ENCODE results near the gene GLT8D2. TPM values are rescaled to one million over a fixed set of nuclear protein-coding genes. Genes with fewer than 3 reads are reported as not detected.

Gene GLT8D2
- total and polyA plus RNA-seq, 2 of the 13 experiments (the other 11 are each of a cell fraction or from before 2014, with no cell fraction given) = not detected

GRCh38 chr12:104059963-104060362, 10.0 kb upstream of the GLT8D2 start (continued):
- TF ChIP-seq THAP8 (CRISPR knock-in tag; IDR thresholded peaks at IDR 0.05; ENCODE audit: borderline replicate concordance) = no peak
- TF ChIP-seq DNMT1 (CRISPR knock-in tag; IDR thresholded peaks at IDR 0.05) = no peak
- no peak for TF ChIP-seq ZNF678 (CRISPR knock-in tag; IDR thresholded peaks at IDR 0.05)

GRCh38 chr12:104058802-104059201, 8.8 kb upstream of the GLT8D2 start:
- in situ Hi-C loops (cut with HindIII; ENCODE audit: extremely low pct_ligation_motif_present, low pct_unique_long_range_greater_than_20kb) = loop anchor here (5.0 kb wide), 1 partner anchor 48 kb away; no protein-coding TSS in a partner anchor

More at GRCh38 chr12:104058802-104059201, 8.8 kb upstream of the GLT8D2 start:
- DNase-seq (ENCODE audit: low spot score) (no peak), ATAC-seq (no peak), FAIRE-seq (no peak)
- H3K4me1 ChIP-seq (ENCODE audit: insufficient read depth, low read length) = peaks cover 6% of the 10 kb centered on the region; the same call in 1 of the 2 replicates
- no peaks in the 10 kb centered on the region for H3K9me3 ChIP-seq (ENCODE audit: low read length)
- H4K20me1 ChIP-seq (ENCODE audit: insufficient read depth, low read length) = no peaks in the 10 kb centered on the region
- no peak overlapping the region for H2AFZ ChIP-seq (ENCODE audit: low read length)
- intact Hi-C loops (cut with micrococcal nuclease; ENCODE audit: unreplicated experiment) = no loop called here
- no peak overlapping the region for H3K4me2 ChIP-seq (ENCODE audit: low read depth, low read length)
- no peaks in the 10 kb centered on the region; a peak in 1 of 5 replicates for H3K27me3 ChIP-seq (ENCODE audit: control insufficient read depth in 1 of 2, insufficient read depth in 2 of 2, low read length in 2 of 2)
- H3K4me3 ChIP-seq (replicated peaks in 1 of 3; ENCODE audit: insufficient read depth in 1 of 3, low read depth in 2 of 3, low read length in 3 of 3) = no peak overlapping the region
- no peak overlapping the region for H3K9ac ChIP-seq (ENCODE audit: insufficient read depth, low read depth, low read length)
- ChIA-PET CTCF (ENCODE audit: low intra/inter-chr PET ratio, low total read pairs) (interaction anchor here (2.9 kb wide), 1 partner anchor 50 kb away, joined by 37 read pairs; no protein-coding TSS in a partner anchor), POLR2A (no interaction called here)
- no TSS peak for BruUV-seq (replicated peaks)
- 38% methylated on average over 4 of the region's 4 CpGs for WGBS (ENCODE audit: low lambda C conversion rate)
- H3K79me2 ChIP-seq (ENCODE audit: insufficient read depth, low read length) = no peaks in the 10 kb centered on the region
- TF ChIP-seq ZNF251 (CRISPR knock-in tag; IDR thresholded peaks at IDR 0.05) (no peak), TOPORS (CRISPR knock-in tag; IDR thresholded peaks at IDR 0.05) (no peak), PLSCR1 (CRISPR knock-in tag; IDR thresholded peaks at IDR 0.05; ENCODE audit: borderline replicate concordance) (no peak), FOSL2 (CRISPR knock-in tag; IDR thresholded peaks at IDR 0.05) (peak; percentile 38), ZNF484 (CRISPR knock-in tag; IDR thresholded peaks at IDR 0.05; ENCODE audit: borderline replicate concordance, low read depth) (no peak), CCDC6 (CRISPR knock-in tag; IDR thresholded peaks at IDR 0.05) (no peak), JUNB (CRISPR knock-in tag; IDR thresholded peaks at IDR 0.05; ENCODE audit: borderline replicate concordance) (no peak), CBFB (CRISPR knock-in tag; IDR thresholded peaks at IDR 0.05) (no peak)
- TF ChIP-seq, protein P1, sequence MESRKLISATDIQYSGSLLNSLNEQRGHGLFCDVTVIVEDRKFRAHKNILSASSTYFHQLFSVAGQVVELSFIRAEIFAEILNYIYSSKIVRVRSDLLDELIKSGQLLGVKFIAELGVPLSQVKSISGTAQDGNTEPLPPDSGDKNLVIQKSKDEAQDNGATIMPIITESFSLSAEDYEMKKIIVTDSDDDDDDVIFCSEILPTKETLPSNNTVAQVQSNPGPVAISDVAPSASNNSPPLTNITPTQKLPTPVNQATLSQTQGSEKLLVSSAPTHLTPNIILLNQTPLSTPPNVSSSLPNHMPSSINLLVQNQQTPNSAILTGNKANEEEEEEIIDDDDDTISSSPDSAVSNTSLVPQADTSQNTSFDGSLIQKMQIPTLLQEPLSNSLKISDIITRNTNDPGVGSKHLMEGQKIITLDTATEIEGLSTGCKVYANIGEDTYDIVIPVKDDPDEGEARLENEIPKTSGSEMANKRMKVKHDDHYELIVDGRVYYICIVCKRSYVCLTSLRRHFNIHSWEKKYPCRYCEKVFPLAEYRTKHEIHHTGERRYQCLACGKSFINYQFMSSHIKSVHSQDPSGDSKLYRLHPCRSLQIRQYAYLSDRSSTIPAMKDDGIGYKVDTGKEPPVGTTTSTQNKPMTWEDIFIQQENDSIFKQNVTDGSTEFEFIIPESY (CRISPR knock-in tag; IDR thresholded peaks at IDR 0.05) = peak; percentile 21; the same call in 1 of the 2 replicates
- no peak overlapping the region for H3K27ac ChIP-seq (ENCODE audit: extremely low read length, insufficient read depth, low read length)
- H3K36me3 ChIP-seq (replicated peaks in 1 of 2; ENCODE audit: control insufficient read depth in 1 of 2, insufficient read depth in 2 of 2, low read length in 2 of 2) = no peaks in the 10 kb centered on the region
